BJ (cell line): ENCODE results near the gene PRSS53. TPM values are rescaled to one million over a fixed set of nuclear protein-coding genes. Genes with fewer than 3 reads are reported as not detected.

Experiments
- CTCF ChIA-PET: fragments of 350-600 bp; formaldehyde crosslinking; extraction: SDS; loops from one replicate; lab custom pipeline; 2021; ENCODE audit warnings: antibody characterized with exemption, inconsistent platforms; lab: Yijun Ruan, JAX
- POLR2A ChIA-PET: fragments of 300-600 bp; sonication (Branson Sonifier 250); formaldehyde crosslinking; extraction: SDS; loops from one replicate; lab custom pipeline; 2021; ENCODE audit warnings: antibody characterized with exemption; lab: Charles Lee
- DNase-seq: peaks from one replicate; pipeline ENCODE4 v3.0.0-alpha.2; 2011; ENCODE audit warnings: low read depth
- H3K27me3 ChIP-seq: 2 replicates; pipeline ENCODE4 v1.6.0; 2011; ENCODE audit warnings: low read length; ENCODE audit not compliant: control insufficient read depth, insufficient read depth
- H3K36me3 ChIP-seq: 2 replicates; pipeline ENCODE4 v1.5.1; 2011; ENCODE audit warnings: low read length; ENCODE audit not compliant: control insufficient read depth, insufficient read depth
- H3K4me3 ChIP-seq: 2 replicates; pipeline ENCODE4 v1.5.1; 2011; ENCODE audit warnings: low read depth, mild to moderate bottlenecking, control low read depth, low read length
- polyA plus RNA-seq: library from polyadenylated mRNA; depleted of rRNA; stranded (reverse); fragments of >200 nt; gene quantifications from 2 replicates; pipeline ENCODE4 v1.2.3, GENCODE V29; 2011
- TF ChIP-seq, protein P1 (sequence below): IDR thresholded peaks from 2 replicates; pipeline ENCODE4 v1.5.1; 2011; ENCODE audit warnings: low read depth, mild to moderate bottlenecking, control low read depth, inconsistent platforms, low read length, moderate library complexity; ENCODE audit not compliant: insufficient read depth

PRSS53 gene
- polyA plus RNA-seq, 1 experiment = 1.8 TPM

DNA sequence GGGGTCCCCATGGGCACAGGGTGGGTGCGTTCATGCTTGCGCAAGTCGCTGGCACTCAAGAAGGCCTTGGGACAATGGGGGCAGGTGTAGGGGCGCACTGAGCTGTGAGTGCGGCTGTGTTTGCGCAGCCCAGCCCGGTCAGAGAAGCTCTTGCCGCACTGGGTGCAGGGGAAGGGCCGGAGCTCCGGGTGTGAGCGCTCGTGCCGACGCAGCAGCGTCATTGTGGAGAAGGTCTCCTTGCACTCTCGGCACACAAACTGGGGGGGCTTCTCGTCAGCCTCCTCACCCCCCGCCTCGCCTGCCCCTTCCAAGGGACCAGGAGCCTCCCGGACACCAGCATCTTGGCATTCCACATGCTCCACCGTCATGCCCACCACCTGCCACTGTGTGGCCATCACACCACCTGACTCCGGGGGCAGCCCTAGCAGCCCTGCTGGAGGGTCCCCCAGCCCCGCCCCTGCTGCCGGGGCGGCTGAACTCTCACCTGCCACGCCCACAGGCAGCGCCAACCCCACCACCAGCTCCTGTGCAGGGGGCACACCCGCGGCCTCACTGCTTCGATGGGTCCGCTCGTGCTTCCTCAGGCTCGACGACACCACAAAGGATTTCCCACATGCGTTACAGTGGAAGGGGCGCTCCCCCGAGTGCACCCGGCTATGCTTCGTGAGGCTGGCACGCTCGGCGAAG lies 27.5 kb downstream of the PRSS53 start:
- ChIA-PET POLR2A (no interaction called here), CTCF (no interaction called here)
- no peak overlapping the region for H3K4me3 ChIP-seq
- DNase-seq = no peak
- TF ChIP-seq, protein P1, sequence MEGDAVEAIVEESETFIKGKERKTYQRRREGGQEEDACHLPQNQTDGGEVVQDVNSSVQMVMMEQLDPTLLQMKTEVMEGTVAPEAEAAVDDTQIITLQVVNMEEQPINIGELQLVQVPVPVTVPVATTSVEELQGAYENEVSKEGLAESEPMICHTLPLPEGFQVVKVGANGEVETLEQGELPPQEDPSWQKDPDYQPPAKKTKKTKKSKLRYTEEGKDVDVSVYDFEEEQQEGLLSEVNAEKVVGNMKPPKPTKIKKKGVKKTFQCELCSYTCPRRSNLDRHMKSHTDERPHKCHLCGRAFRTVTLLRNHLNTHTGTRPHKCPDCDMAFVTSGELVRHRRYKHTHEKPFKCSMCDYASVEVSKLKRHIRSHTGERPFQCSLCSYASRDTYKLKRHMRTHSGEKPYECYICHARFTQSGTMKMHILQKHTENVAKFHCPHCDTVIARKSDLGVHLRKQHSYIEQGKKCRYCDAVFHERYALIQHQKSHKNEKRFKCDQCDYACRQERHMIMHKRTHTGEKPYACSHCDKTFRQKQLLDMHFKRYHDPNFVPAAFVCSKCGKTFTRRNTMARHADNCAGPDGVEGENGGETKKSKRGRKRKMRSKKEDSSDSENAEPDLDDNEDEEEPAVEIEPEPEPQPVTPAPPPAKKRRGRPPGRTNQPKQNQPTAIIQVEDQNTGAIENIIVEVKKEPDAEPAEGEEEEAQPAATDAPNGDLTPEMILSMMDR = no peak
- H3K36me3 ChIP-seq = peaks cover 14% of the 10 kb centered on the region
- no peaks in the 10 kb centered on the region for H3K27me3 ChIP-seq

DNA sequence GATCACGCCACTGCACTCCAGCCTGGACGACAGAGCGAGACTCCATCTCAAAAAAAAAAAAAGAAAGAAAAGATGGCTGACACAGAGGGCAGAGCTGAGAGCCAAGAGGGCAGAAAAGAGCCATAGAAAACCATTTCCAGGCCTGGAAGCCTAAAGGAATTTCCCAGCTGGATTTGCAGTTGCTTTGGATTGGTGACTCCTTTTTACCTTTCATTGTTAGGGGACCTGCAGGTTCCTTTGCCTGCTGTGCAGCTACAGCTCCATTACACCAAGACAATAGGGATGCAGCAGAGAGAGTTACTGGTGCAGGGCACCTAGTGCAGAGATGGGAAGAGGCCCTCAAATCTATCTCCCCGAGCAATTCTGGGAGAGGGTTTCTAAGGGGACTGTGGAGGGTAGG lies 33.1 kb downstream of the PRSS53 start:
- Histone ChIP-seq H3K36me3 (0 out of 2 replicates have a peak, but pooled peaks cover 2% of the 10 kb centered on the region), H3K4me3 (no peak overlapping the region), H3K27me3 (no peaks in the 10 kb centered on the region)
- TF ChIP-seq, protein P1 = no peak
- no peak for DNase-seq
- POLR2A ChIA-PET = interaction anchor here (0.7 kb wide), 2 partner anchors 9 to 56 kb away, joined by 3 to 13 read pairs; no protein-coding TSS in a partner anchor
- CTCF ChIA-PET = no interaction called here

DNA sequence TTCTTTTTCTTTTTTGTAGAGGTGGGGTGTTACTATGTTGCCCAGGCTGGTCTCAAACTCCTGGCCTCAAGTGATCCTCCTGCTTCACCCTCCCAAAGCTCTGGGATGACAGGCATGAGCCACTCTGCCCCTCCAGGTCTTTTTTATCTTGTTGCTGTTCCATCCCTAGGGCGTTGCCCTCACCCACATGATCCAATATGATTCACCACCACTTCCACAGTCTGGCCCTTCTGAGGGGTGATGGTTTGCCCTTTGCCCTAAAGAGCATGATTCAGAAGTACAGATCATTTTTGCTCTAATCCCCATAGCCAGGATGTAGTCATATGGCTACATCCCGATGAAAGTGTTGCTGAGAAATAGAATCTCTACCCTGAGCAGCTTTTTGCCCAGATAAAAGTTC lies 36.6 kb downstream of the PRSS53 start:
- peak; percentile 87 for DNase-seq
- TF ChIP-seq, protein P1 = no peak
- POLR2A ChIA-PET = no interaction called here
- Histone ChIP-seq H3K4me3 (no peak overlapping the region), H3K36me3 (no peaks in the 10 kb centered on the region), H3K27me3 (no peaks in the 10 kb centered on the region)
- CTCF ChIA-PET = no interaction called here

DNA sequence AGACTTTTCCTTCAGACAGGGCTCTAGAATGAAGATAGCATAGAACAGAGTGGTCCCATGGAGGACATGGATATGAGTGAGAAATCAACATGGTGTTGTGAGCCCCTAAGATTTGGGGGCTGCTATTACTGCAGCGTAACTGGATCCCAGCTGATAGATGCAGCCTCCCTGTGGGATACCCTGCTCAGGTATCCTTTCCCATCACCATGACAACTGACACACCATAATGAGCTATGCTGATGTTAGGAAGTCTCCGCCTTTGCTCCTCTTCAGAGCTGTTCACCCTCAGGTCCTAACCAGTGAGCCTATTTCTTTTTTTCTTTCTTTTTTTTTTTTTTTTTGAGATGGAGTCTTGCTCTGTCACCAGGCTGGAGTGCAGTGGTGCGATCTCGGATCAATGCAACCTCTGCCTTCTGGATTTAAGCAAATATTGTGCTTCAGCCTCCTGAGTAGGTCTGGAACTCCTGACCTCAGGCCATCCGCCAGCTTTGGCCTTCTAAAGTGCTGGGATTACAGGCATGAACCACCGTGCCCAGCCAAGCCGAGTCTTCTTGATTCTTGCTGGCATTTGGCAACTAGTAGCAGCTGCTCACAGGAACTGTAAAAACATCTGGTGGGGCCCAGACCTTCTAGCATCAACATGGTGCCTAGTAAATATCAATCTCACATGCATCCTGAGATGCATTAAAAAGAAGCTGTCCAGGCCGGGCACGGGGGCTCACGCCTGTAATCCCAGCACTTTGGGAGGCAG lies 38.3 kb downstream of the PRSS53 start:
- TF ChIP-seq, protein P1 = no peak
- H3K27me3 ChIP-seq = no peaks in the 10 kb centered on the region
- CTCF ChIA-PET = interaction anchor here (0.6 to 1.5 kb wide), 5 partner anchors 8 to 91 kb away, joined by 3 to 5 read pairs (median 4); partner anchors contain the start of gene HSD3B7
- no peaks in the 10 kb centered on the region for H3K36me3 ChIP-seq
- no peak for DNase-seq
- H3K4me3 ChIP-seq = no peak overlapping the region
- POLR2A ChIA-PET = no interaction called here

DNA sequence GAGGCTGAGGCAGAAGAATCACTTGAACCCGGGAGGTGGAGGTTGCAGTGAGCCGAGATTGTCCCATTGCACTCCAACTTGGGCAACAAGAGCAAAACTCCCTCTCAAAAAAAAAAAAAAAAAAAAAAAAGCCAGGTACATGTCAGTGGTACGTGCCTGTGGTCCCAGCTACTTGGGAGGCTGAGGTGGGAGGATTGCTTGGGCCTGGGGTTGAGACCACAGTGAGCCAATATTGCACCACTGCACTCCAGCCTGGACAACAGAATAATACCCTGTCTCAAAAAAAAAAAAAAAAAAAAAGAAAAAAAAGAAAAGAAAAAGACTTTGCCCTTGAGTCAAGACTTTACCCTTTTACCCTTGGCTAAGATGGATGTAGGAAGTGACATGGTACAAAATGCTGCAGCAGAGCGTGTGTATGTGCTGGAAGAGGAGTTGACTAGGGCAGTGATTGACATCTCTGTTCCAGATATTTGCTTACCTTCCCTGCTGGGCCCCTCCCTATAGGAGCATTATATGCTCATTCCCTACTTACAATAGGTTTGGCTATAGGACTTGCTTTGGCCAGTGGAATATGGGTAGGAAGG lies 44.8 kb downstream of the PRSS53 start:
- POLR2A ChIA-PET = no interaction called here

More for the DNA sequence above, 44.8 kb downstream of the PRSS53 start:
- H3K4me3 ChIP-seq = no peak overlapping the region
- TF ChIP-seq, protein P1 = no peak
- no peak for DNase-seq
- H3K27me3 ChIP-seq = no peaks in the 10 kb centered on the region
- CTCF ChIA-PET = interaction anchor here (1.0 to 1.7 kb wide), 2 partner anchors 11 to 30 kb away, joined by 3 to 5 read pairs; partner anchors contain the start of genes STX4, ZNF646 and ZNF668
- peaks cover 26% of the 10 kb centered on the region for H3K36me3 ChIP-seq
